T-helper 2 cell (primary cell): Measurements from ENCODE around the gene HRG.
"Not testable (repeated sequence)": the region's sequence is repeated elsewhere in the genome, so short reads cannot be mapped to it uniquely, and the experiment has no call there.

Experiments
- DNase-seq, 5 experiments: peaks; one replicate each; pipeline versions ENCODE4 v3.0.0 to v3.0.0-alpha.2; 2012 to 2022

Gene HRG

DNA sequence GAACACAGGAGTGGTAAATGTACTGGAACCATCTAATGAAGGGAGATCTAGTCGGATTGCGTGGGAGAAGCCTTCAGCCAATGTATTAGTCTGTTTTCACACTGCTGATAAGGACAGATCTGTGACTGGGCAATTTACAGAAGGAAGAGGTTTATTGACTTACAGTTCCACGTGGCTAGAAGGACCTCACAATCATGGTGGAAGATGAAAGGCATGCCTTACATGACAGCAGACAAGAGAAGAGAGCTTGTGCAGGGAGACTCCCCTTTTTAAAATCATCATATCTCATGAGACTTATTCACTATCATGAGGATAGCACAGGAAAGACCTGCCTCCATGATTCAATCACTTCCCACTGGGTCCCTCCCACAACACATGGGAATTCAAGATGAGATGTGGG lies 17.0 kb downstream of the HRG start:
- no peak for DNase-seq

DNA sequence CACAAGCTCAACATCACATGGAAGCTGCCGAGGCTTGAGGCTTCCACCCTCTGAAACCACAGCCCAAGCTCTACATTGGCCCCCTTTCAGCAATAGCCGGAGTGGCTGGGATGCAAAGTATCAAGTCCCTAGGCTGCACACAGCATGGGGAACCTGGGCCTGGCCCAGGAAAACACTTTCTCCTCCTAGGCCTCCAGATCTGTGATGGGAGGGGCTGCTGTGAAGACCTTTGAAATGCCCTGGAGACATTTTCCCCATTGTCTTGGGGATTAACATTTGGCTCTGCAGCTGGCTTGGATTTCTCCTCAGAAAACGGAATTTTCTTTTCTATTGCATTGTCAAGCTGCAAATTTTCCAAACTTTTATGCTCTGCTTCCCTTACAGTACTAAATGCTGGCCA lies 18.2 kb downstream of the HRG start:
- no peak for DNase-seq

DNA sequence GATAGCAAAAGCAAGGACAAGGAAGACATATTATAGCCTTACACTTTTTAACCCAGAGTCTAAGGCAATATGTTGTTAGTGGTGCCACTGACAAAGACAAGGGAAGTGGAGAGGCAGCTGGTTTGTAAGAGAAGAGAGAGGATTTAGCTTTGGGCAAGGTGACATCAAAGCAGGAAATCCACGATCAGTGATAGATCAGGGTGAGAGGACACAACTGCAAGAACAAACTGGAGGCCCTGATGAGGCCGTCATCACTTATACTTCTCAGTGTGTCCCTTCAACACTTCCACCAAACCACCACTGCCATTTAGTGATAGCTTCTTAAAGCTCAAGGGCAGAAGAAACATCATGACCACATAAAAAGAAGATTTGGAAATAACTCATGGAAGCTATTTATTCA lies 20.7 kb downstream of the HRG start:
- DNase-seq: not testable (repeated sequence)

DNA sequence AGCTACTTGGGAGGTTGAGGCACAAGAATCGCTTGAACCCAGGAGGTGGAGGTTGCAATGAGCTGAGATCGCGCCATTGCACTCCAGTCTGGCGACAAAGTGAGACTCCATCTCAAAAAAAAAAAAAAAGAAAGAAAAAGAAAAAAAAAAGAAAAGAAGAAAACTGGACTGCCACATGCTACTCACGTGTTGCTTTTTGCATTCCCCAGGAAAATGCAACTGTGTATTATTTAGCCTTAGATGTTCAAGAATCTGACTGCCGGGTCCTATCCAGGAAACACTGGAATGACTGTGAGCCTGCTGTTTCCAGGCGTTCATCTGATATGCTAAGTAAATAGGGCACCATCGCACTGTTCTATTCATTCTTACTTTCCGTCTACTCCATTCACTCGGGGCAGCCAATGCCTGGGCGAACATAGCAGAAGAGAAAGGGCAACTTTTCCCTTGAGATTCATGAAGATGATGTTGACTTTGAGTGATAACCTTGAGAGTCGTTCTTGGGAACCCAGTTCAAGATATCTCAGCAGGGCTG lies 21.4 kb downstream of the HRG start:
- DNase-seq: no peak

DNA sequence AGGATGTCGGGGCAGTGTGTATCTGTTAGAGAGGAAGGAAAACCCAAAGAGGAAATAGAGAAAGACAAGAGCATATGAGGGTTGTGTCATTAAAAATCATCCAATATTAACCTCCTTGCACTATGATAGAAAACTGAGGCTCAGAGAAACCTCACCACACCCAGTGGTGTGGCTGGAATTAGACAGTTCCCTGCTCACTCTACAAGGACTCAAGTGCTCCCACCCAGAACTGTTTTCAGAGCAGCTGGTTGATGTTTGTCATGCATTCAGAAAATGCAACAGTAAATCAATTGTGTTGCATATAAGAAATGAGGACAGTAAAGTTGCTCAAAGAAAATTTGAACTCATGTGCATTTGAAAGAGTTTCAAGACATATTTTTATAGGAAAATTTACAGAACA lies 24.5 kb downstream of the HRG start:
- not testable (repeated sequence) for DNase-seq

DNA sequence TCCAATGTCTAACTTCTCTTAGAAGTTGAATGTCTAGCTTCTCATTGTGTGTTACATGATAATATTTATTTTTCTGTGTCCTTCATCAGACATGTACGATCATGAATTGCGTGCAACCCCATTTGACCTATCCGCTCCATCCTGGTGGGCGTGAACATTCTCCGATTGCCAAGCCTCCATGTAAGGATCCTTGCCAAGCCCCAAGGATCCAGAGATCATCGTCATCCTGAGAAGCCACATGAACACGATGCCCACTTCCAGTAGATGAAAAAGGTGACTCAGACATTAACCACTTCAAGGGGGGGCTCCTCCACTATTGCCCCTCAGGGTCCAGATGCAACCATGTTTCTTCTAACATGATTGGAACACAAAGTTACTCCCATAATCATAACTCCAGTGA lies 25.9 kb downstream of the HRG start:
- no peak for DNase-seq

DNA sequence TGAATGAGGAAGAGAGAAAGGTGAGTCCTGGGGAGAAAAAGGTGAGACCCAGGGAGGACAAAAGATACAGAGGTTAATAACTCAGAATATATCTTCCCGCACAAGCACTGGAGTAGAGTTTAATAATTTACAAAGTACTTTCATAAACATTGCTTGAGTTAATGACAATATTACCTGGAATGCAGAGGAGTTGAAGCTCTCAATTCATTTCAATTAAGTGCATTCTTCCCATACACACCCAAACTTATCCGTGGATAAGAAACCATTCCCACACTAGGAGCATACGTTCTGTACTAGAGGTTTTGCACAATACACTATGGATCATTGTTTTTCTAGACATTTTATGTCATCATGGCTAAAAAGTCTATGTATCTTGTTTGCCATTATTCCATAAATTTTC lies 28.0 kb downstream of the HRG start:
- DNase-seq: no peak

DNA sequence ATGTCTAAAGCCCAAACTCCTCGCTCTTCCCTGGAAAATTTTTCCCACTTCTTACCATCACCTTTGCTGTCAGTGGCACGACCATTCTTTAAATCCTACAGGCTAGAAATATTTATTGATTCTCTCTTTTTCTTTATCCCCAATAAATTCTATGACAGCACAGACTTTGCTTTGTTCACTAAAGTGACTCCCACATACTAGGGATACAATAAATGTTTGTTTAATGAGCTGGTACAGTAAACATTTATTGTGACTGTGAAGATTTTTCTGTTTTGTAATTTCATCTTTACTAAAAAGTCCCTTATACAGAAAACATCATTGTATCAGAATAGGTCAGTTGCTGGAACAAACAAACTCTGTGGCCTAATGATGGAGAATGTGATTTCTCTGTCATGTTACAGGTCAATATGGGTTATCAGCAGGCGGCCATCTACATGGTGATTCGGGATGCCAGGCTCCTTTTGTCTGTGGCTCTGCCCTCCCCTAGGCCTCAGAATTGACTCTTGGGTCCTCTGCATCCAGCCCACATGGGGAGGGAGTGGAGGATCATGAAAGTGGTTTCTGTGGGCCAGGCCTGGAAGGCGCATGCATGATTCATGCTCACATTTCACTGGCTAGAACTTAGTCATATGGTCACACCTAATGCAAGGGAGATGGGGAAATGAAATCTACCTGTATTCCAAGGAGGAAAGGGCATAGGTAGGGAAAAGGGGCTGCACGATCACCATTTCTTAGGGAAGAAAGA lies 28.6 kb downstream of the HRG start:
- DNase-seq: no peak

DNA sequence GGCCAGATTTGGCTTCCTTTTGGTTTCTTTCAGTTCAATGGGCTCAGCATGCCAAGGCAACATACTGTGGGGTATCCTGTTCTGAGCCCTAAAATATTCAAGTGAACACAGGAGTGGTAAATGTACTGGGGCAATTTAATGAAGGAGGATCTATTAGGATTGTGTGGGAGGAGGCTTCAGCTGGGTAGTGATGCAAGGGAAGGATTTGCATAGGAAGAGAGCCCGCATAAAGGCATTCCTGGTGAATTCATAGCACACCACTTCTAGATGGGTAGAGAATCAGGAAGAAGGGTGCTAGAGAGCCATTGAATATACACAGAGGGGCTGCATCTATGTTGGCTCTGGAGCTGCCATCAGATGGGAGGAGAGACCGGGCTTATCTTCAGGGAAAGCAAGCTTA lies 30.7 kb downstream of the HRG start:
- DNase-seq: no peak

DNA sequence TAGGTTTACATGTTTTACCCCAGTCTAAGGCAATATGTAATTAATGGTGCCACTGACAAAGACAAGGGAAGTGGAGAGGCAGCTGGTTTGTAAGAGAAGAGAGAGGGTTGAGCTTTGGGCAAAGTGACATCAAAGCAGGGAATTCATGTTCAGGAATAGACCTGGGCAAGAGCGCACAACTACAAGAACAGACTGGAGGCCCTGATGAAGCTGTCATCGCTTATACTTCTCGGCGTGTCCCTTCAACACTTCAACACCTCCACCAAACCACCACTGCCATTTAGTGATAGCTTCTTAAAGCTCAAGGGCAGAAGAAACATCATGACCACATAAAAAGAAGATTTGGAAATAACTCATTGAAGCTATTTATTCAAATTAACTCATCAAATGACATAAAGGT lies 31.7 kb downstream of the HRG start:
- DNase-seq: no peak

DNA sequence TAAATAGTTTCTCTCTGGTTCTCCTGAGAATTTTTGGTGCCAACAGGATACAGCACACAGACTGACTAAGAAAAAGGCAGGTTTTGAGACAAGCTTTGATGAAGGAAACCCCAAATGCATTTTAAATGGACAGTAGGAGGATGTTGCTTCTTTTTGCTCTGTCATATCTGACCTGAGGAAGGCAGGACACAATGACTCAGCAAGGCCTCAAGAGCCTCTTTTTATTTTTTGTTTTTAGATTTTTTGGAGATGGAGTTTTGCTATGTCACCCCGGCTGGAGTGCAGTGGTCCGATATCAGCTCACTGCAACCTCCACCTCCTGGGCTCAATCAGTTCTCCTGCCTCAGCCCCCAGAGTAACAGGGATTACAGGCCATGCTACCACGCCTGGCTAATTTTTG lies 34.5 kb downstream of the HRG start:
- DNase-seq: peak in 1 of 5 experiments; percentile 49

DNA sequence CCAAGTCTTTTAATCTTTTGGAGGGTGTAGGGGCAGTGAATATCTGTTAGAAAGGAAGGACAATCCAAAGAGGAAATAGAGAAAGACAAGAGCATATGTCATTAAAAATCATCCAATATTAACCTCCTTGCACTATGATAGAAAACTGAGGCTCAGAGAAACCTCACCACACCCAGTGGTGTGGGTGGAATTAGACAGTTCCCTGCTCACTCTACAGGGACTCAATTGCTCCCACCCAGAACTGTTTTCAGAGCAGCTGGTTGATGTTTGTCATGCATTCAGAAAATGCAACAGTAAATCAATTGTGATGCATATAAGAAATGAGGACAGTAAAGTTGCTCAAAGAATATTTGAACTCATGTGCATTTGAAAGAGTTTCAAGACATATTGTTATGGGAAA lies 36.6 kb downstream of the HRG start:
- not testable (repeated sequence) for DNase-seq

DNA sequence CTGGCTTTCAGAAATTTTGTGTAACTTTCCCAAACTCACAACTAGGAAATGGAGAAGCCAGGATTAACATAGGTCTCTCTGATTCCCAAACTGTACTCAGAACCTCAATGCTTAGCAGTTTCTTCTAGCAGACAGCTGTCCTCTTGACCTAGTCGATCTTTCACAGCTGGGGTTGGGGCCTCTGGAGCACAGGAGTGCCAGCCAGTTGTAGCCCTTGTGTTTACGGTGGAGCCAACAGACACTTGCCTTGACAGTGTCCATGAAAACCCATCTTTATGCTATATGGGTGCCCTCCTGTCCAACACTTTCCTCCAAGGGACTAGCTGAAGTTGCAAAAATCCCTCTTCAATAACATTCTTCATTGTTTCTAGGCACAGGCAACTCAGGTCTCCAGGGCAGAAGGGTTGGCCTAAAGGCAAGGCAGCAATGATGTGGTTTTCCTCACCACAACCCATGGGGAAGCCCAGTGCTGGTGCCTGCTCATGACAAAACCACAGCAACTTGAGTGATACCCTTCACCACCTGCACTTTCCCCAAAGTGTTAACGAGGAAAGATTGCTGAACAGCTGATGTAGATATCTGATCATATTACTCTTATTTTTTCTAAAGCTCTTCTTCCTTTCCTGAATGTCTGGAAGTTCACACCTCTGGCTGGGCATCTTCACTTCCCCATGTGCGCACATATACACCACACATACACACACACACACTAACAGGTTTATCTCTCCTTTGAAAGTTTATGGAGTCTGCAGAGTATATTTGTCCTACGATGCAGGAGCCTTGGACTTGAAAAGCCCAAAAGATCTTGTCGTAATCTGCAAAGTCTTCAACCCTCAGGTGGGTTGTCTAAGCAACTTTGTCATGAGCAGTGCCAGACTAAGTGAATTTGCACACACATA lies 40.3 kb downstream of the HRG start:
- DNase-seq: peak in 2 of 5 experiments; percentile 10 to 79

DNA sequence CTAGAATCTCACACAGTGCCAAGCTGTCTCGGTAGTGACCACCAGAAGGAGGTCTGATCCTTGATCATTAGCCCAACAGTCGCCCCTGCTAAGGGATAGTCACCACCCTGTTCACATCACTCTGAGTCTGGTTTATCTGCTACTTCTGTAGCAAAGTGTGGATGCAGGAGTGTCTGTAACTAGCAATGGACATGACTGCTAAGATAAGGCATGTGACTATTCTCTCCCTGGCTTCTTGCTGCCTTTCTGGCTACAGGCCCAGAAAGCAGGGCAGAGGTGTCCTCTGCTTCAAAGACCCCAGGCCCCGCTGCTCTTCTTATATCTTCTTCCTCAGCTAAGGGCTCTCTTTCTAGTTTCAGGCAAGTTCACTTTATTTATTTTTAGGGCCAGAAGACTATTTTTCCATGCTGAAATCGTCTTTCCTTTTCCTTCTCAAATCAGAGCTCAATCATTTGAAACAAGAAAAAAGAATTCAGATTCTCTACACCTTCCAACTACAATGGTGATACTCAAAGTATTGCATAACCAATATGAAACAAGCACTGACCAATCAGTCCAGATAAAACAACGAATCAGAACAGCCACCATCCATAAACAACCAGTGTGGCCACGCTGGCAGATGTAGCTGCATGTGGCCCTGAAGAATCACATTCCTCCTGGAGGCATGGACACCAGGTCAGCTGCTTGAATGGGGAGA lies 43.3 kb downstream of the HRG start:
- DNase-seq: no peak

DNA sequence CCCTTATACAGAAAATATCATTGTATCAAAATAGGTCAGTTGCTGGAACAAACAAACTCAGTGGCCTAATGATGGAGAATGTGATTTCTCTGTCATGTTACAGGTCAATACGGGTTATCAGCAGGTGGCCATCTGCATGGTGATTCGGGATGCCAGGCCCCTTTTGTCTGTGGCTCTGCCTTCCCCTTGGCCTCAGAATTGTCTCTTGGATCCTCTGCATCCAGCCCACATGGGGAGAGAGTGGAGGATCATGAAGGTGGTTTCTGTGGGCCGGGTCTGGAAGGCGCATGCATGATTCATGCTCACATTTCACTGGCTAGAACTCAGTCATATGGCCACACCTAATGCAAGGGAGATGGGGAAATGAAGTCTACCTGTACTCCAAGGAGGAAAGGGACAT lies 44.9 kb downstream of the HRG start:
- not testable (repeated sequence) for DNase-seq

DNA sequence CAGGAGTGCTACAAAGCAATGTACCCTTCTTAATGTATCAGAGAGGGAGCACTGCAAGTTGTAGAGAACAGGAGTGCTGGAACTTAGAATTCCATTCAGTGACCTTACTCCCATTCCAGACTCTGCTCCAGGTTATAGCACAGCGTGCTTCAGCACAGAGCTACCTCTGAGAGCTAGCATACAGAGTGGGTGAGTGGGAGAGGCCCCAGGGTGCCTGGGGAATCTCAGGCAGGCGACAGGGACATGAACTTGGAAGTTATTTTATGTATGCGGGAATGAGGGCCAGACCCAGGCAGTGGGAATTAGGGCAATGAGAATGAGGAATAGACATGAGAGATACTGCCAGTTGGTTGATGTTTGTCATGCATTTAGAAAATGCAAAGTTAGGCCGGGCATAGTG lies 47.7 kb downstream of the HRG start:
- DNase-seq: no peak

DNA sequence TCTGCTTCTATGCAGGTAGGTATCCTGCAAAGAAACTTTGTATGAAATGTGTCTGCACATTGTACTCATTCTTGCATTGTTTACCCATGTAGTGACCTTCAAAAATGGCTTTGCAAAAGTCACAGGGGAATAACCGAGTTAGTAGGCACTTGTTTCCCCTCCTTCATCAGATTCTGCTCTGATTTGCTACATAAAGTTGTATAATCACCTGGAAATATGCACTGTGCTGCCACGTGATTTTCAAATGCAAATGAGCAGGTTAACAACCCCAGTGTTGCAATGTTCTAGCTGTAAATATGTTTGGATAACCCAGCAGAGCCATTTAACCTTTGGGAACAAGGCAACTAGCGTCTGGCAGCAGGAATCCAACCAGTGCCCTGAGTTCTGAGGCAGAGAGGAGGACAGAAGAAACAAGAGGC lies 51.2 kb downstream of the HRG start, which contains the start of gene KNG1:
Gene KNG1 (plus strand): TSS at position 321 of the 419 bp plus-strand sequence. CDS start 184 bp downstream, outside the sequence.
- DNase-seq: no peak

DNA sequence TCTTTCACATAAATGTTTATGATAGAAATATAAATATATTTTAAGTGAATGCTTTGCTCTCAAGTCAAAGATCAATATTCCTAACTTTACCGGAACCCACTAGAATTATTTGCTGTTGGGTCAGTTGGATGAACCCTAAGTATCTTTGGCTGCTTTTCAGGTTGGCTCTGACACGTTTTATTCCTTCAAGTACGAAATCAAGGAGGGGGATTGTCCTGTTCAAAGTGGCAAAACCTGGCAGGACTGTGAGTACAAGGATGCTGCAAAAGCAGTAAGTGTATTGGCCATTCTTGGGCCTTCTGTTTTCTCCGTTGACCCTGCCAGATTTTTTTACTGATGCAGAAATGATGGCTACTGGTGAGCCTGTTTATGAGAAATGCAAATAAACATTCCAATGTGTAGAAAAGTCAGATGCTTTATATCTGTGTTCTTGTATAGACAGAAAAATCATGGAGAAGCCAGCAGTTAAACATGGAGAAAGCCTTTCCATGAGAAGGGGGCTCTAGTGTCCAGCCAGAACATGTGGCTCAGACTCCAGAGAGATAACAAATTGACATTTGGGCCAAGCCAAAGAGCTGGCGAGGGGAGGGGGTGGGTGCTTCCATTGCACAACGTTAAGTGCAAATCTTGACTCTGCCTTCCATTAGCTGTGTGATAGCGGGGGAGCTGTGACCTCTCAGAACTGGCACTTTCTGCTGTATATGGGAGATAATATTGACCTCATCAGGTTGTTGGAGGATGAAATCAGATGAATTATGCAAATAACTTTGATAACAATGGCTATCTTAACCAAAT lies 54.3 kb downstream of the HRG start:
- no peak for DNase-seq

DNA sequence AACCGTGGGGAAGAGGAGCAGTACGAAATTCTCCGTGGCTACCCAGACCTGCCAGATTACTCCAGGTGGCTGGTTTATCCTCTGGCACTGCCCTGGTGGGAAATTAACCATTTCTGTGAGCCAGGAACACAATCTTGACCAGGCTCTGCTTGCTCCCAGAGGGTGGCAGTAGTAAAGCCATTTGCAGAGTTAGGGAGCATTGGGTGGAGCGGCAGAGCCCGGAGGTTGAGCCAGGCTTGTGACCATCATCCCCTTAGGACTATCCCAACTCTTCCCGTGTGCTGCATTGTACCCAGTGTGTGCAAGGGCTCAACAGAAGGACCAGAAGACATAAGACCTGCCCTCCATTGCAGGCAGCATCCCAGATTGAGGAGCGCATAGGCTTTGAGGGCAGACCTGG lies 56.6 kb downstream of the HRG start:
- DNase-seq: no peak

DNA sequence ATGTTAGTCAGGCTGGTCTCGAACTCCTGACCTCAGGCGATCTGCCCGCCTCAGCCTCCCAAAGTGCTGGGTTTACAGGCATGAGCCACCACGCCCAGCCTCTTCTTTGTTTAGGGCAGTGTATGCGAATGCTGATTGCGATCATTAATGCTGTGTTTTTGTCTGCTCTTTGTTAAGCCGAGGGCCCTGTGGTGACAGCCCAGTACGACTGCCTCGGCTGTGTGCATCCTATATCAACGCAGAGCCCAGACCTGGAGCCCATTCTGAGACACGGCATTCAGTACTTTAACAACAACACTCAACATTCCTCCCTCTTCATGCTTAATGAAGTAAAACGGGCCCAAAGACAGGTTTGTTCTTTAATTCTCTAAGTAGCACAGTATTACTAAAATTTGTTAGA lies 59.1 kb downstream of the HRG start:
- no peak for DNase-seq
